ENCODE data around the gene E2F3. TPM values are rescaled to one million over a fixed set of nuclear protein-coding genes. Genes with fewer than 3 reads are reported as not detected.

Gene E2F3
- total and polyA plus RNA-seq, 12 donors: 5.2 to 12.0 (median 7.8) TPM

GRCh38 chr6:20477485-20477884 is 75.8 kb downstream of the E2F3 start:
- H3K9me3 ChIP-seq (replicated peaks in 1 of 3): no peaks in the 10 kb centered on the region

GRCh38 chr6:20479060-20479459 is 77.4 kb downstream of the E2F3 start:
- Histone ChIP-seq H3K27me3 (no peaks in the 10 kb centered on the region), H3K9me3 (replicated peaks in 1 of 3) (no peaks in the 10 kb centered on the region), H3K4me3 (no peak overlapping the region), H3K27ac (no peak overlapping the region), H3K4me1 (replicated peaks in 1 of 2) (no peaks in the 10 kb centered on the region), H3K36me3 (replicated peaks in 1 of 2) (peaks cover 0 to 10% of the 10 kb centered on the region in 2 donors)
- DNase-seq: no peak
- intact Hi-C loops (cut with DNase I): no loop called here
- TF ChIP-seq POLR2A (IDR thresholded peaks at IDR 0.05) (no peak), CTCF (IDR thresholded peaks at IDR 0.05) (no peak)
- 79 to 81% (median 80%) methylated on average over 5 of the region's 5 CpGs for WGBS, 4 donors

More at GRCh38 chr6:20477485-20477884, 75.8 kb downstream of the E2F3 start:
- DNase-seq: no peak
- TF ChIP-seq POLR2A (IDR thresholded peaks at IDR 0.05): no peak
- TF ChIP-seq CTCF (IDR thresholded peaks at IDR 0.05): no peak
- H3K36me3 ChIP-seq (replicated peaks in 1 of 2): peaks cover 0 to 10% of the 10 kb centered on the region in 2 donors
- intact Hi-C loops (cut with DNase I): no loop called here
- H3K27me3 ChIP-seq: no peaks in the 10 kb centered on the region
- H3K27ac ChIP-seq: no peak overlapping the region
- no peak overlapping the region for H3K4me3 ChIP-seq
- WGBS, 4 donors: 93 to 100% (median 96%) methylated on average over 2 of the region's 2 CpGs
- no peaks in the 10 kb centered on the region for H3K4me1 ChIP-seq (replicated peaks in 1 of 2)

GRCh38 chr6:20479526-20479925 is 77.8 kb downstream of the E2F3 start:
- TF ChIP-seq CTCF (IDR thresholded peaks at IDR 0.05) (no peak), POLR2A (IDR thresholded peaks at IDR 0.05) (no peak)
- H3K9me3 ChIP-seq (replicated peaks in 1 of 3): no peaks in the 10 kb centered on the region

GRCh38 chr6:20481281-20481680 is 79.6 kb downstream of the E2F3 start:
- no peak for DNase-seq
- intact Hi-C loops (cut with DNase I): no loop called here
- H3K4me3 ChIP-seq: no peak overlapping the region
- no peak overlapping the region for H3K27ac ChIP-seq
- H3K9me3 ChIP-seq (replicated peaks in 1 of 3): no peaks in the 10 kb centered on the region
- H3K36me3 ChIP-seq (replicated peaks in 1 of 2): peaks cover 0 to 10% of the 10 kb centered on the region in 2 donors
- no peak for TF ChIP-seq CTCF (IDR thresholded peaks at IDR 0.05)
- TF ChIP-seq POLR2A (IDR thresholded peaks at IDR 0.05): no peak
- no peaks in the 10 kb centered on the region for H3K4me1 ChIP-seq (replicated peaks in 1 of 2)
- no peaks in the 10 kb centered on the region for H3K27me3 ChIP-seq
- WGBS, 4 donors: 61 to 75% (median 68%) methylated on average over 8 of the region's 8 CpGs

More at GRCh38 chr6:20479526-20479925, 77.8 kb downstream of the E2F3 start:
- H3K36me3 ChIP-seq (replicated peaks in 1 of 2): peaks cover 0 to 10% of the 10 kb centered on the region in 2 donors
- no peaks in the 10 kb centered on the region for H3K27me3 ChIP-seq
- intact Hi-C loops (cut with DNase I): no loop called here
- no peak overlapping the region for H3K4me3 ChIP-seq
- DNase-seq: no peak
- H3K27ac ChIP-seq: no peak overlapping the region
- WGBS, 4 donors: 92 to 98% (median 98%) methylated on average over 9 of the region's 9 CpGs
- H3K4me1 ChIP-seq (replicated peaks in 1 of 2): no peaks in the 10 kb centered on the region

All from adrenal gland (tissue), 12 donors.